PFSK-1 (cell line): ENCODE data around the gene LGI1.

ENCODE experiments used
- FOXP2 ChIP-seq: optimal IDR thresholded peaks from 2 replicates; pipeline ENCODE3; 2011; ENCODE audit warnings: borderline replicate concordance, control low read depth, inconsistent platforms; ENCODE audit not compliant: insufficient read depth; ENCODE audit errors: extremely low read length, extremely low read depth
- POLR2AphosphoS5 ChIP-seq: IDR thresholded peaks from 2 replicates; pipeline ENCODE4 v1.6.1; 2012; ENCODE audit warnings: low read depth, mild to moderate bottlenecking, control low read depth, low read length, moderate library complexity
- SIN3A ChIP-seq: IDR thresholded peaks from 2 replicates; pipeline ENCODE4 v1.6.1; 2012; ENCODE audit warnings: mild to moderate bottlenecking, low read length, moderate library complexity, borderline replicate concordance; ENCODE audit not compliant: insufficient read depth
- TAF1 ChIP-seq: IDR thresholded peaks from 2 replicates; pipeline ENCODE4 v1.6.1; 2012; ENCODE audit warnings: low read length, control low read depth, borderline replicate concordance; ENCODE audit not compliant: insufficient read depth
- TF ChIP-seq, protein P1 (sequence below), 2 experiments: IDR thresholded peaks; 2 replicates each; pipeline versions ENCODE4 v1.6.1 to v1.8.0; 2011 to 2012; ENCODE audit warnings: low read depth in 2 of 2, low read length in 2 of 2, control low read depth in 1 of 2, inconsistent platforms in 1 of 2, mild to moderate bottlenecking in 1 of 2, moderate library complexity in 1 of 2; ENCODE audit not compliant: insufficient read depth in 1 of 2

LGI1 gene

GRCh38 chr10:93753621-93754250 lies 4.0 kb upstream of the LGI1 start:
- TF ChIP-seq, protein P1, sequence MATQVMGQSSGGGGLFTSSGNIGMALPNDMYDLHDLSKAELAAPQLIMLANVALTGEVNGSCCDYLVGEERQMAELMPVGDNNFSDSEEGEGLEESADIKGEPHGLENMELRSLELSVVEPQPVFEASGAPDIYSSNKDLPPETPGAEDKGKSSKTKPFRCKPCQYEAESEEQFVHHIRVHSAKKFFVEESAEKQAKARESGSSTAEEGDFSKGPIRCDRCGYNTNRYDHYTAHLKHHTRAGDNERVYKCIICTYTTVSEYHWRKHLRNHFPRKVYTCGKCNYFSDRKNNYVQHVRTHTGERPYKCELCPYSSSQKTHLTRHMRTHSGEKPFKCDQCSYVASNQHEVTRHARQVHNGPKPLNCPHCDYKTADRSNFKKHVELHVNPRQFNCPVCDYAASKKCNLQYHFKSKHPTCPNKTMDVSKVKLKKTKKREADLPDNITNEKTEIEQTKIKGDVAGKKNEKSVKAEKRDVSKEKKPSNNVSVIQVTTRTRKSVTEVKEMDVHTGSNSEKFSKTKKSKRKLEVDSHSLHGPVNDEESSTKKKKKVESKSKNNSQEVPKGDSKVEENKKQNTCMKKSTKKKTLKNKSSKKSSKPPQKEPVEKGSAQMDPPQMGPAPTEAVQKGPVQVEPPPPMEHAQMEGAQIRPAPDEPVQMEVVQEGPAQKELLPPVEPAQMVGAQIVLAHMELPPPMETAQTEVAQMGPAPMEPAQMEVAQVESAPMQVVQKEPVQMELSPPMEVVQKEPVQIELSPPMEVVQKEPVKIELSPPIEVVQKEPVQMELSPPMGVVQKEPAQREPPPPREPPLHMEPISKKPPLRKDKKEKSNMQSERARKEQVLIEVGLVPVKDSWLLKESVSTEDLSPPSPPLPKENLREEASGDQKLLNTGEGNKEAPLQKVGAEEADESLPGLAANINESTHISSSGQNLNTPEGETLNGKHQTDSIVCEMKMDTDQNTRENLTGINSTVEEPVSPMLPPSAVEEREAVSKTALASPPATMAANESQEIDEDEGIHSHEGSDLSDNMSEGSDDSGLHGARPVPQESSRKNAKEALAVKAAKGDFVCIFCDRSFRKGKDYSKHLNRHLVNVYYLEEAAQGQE (IDR thresholded peaks at IDR 0.05; ENCODE audit: insufficient read depth in 1 of 2, low read depth in 2 of 2, low read length in 2 of 2) = no peak
- no peak for TF ChIP-seq TAF1
- TF ChIP-seq SIN3A = no peak
- no peak for TF ChIP-seq FOXP2
- TF ChIP-seq POLR2AphosphoS5 = no peak

GRCh38 chr10:93754761-93755160 lies 3.0 kb upstream of the LGI1 start:
- TF ChIP-seq, protein P1 (IDR thresholded peaks at IDR 0.05; ENCODE audit: insufficient read depth in 1 of 2, low read depth in 2 of 2, low read length in 2 of 2) = no peak
- TF ChIP-seq SIN3A = no peak
- no peak for TF ChIP-seq FOXP2
- TF ChIP-seq POLR2AphosphoS5 = no peak
- no peak for TF ChIP-seq TAF1

DNA sequence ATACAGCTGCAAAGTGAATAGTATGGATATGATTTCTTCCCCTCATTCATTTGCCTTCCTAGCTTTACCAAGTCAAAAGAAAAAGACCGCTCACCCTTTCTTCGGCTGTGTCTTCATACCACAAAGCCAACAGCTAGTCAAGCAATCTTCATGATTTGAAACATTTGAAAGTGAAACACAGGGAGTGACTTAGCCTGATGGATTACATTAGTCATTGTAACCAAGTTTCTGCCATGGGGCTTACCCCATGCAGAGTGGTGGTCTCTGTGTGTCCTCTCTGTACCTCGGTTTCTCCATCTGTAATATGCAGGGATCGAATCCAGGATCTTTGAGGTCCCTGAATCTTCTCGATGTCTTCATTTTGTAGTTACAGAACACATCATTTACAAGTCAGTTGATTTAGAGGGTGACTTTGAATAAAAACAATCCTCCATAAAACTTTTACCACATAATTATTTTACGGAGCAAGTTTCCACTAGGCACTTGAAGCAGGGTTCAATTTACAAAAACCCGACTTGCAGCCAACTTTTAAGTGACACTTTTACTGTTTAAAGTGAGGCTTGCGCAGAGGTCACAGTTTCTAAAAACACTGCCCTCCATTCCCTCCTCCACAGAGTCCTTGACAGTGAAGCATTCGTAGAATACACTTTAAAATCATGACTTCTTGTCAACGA lies 2.2 kb upstream of the LGI1 start:
- TF ChIP-seq FOXP2 (no peak), SIN3A (no peak)
- TF ChIP-seq, protein P1 (IDR thresholded peaks at IDR 0.05; ENCODE audit: insufficient read depth in 1 of 2, low read depth in 2 of 2, low read length in 2 of 2) = no peak

DNA sequence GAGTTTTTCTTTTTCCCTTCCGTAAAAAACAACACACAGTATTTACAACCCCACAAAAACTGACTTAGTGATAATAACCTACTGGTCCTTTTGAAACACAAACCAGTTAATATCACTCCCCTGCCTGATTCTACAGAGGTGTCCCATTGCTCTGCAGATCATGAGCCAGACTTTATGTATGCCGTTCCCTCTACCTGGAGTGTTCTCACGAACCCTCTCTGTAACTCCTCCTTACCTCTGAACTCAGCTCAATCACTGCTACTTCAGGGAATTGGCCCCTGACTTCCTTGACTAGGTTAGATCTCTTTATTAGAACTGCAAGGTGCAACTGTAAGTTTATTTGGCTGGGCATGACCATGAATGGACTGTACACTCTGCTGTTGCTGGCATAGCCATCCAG lies 1.6 kb upstream of the LGI1 start:
- TF ChIP-seq FOXP2 (no peak), TAF1 (no peak), SIN3A (no peak), POLR2AphosphoS5 (no peak)
- TF ChIP-seq, protein P1 (IDR thresholded peaks at IDR 0.05; ENCODE audit: insufficient read depth in 1 of 2, low read depth in 2 of 2, low read length in 2 of 2) = no peak

GRCh38 chr10:93757136-93757535 lies 600 bp upstream of the LGI1 start:
- TF ChIP-seq, protein P1 (IDR thresholded peaks at IDR 0.05; ENCODE audit: insufficient read depth in 1 of 2, low read depth in 2 of 2, low read length in 2 of 2) = no peak
- TF ChIP-seq FOXP2 (no peak), POLR2AphosphoS5 (no peak), TAF1 (no peak), SIN3A (no peak)
